ENCODE measurements around the gene HOXD1.
A peak's percentile ranks its signal among the peaks of the same experiment; 100 is the strongest.

The HOXD1 gene

DNA sequence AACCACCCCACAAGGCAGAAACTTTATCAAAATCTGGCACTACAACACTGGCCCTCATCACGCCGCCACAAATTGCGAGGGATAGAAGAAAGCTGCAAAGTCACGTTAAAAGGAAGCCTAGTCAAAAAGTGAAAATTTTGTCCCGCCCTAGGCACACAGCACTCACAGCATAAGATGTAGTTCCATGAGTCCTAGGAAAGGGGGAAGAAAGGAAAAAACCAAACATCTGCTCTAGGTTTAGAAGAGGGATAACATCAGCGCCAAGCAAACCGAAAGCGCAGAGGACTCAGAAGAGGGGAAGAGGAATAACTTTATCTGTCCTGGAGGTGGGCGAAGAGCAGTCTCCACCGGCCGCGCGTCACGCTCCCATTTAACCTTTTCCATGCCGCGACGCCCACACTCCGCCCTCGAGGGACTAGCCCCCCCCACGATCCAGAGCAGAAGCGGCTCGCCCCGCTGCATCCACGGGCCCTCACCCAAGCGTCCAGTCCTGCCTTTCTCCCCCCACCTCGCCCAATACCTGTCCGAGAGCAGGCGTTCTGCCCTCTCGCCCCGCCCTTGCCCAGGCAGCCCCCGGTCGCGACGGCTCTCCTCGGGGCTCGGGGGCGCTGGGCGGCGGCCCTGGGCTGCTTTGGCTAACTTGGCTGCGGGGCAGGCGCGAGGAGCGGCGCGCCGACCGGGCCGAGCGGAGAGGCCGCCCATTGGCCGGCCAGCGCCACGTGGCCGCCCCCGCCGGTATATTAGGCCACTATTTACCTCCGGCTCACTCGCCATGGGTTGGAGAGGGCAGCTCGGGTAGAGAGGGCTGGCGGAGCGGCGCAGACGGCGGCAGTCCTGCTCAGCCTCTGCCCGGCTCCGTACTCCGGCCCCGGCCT is at the start of gene HOXD1:
Gene HOXD1 (plus strand): TSS at position 770 of the 875 bp plus-strand sequence. CDS start 134 bp downstream, outside the sequence.
- DNase-seq (ENCODE audit: low read depth in 2 of 2), result no peak

DNA sequence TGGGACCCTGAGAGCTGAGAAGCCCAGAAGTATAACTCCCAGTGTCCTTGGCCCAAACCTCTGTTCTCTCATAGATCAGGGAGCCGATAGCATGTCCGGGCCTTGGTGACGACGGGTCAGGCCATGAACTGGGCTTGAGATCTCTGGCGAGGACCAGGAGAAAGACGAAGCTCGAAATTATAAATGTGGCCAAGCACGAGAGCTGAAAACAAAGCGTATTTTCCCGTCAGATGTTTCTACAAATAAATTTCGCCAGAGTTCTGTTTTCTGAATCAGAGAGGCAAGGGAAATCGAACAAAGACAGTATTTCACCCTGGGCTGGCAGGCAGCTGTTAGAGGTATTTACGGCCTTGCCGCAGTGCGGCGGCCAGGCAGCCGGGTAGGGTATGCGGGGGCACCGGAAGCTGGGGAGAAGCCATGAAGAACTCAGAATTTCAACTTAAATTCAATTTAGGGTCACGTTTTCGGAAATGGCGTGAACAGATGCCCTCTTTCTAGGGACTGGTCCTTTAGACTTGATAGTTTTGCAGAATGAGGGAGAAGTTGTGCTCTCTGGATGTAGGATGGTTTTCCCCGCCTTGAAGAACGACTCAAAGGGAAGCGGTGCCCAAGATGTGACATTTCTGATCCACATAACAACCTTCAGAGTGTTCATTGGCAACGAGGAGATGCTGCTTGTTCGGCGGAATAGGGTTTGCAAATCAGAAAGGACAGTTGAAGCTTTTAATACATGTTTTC is 49.4 kb upstream of the HOXD1 start:
- no peak for DNase-seq (ENCODE audit: low read depth in 2 of 2)

DNA sequence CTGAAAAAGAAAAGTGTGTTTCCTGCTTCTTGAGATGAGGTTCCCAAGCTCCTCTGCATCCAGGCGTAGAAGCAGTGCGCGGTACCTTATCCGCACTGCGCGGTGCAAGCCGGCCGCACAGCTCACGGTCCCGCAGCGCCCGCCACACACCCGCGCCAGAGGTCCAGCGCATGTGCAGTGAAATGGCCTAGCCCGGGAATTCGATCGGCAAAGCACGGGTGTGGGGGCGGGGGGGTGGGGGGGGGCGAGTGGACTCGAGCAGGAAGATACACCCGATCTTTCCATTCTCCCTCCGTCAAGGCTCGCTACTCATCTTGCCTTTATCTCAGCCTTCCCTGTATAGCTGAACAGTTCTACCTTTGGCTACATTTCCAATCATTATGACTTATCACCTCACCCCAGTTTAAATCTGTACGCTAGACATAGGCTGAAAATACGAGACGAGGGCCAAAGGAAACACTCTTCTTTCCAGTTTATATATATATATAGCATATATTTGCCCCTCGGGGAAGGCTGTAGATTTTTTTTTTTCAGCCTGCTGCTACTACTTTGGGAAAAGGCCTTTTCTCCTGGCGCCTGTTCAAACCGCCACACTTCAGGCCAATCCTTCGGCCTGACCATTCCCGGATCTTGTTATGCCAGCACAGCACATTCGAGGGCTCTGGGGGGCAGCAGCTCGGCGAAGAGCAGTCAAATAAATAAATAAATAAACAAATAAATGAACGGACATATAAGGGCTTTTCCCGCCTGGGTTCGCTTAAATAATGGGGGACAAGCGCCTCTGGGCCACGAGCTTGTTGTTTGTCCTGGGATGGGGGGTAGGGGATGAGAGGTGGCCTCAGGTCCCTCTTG is 48.6 kb upstream of the HOXD1 start:
- DNase-seq (ENCODE audit: low read depth in 2 of 2), result no peak

- DNase-seq (ENCODE audit: low read depth in 2 of 2), result peak; percentile 52 to 66
Observed at GRCh38 chr2:176140513-176141317, 47.8 kb upstream of the HOXD1 start.

DNA sequence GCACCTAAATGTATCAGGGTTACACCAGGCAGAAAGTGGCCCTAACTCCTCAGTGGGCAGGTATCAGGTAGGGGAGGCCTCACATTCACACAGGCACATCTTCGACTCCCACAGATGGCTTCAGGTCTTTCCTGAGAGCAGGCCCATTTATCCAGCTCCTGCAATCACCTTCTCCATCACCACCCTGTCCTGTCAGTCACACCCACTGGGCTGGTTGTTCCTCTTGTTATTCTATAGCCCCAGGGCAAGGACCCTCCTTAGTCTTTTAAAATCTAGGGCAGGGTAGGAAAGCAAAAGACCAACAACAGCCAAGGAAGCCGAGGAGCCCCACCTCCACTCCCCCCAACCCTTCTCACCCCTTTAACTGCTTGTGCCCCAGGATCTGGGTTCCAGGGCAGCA is 46.2 kb upstream of the HOXD1 start:
- no peak for DNase-seq (ENCODE audit: low read depth in 2 of 2)

GRCh38 chr2:176145085-176145969 is 43.1 kb upstream of the HOXD1 start:
- no peak for DNase-seq (ENCODE audit: low read depth in 2 of 2)

DNA sequence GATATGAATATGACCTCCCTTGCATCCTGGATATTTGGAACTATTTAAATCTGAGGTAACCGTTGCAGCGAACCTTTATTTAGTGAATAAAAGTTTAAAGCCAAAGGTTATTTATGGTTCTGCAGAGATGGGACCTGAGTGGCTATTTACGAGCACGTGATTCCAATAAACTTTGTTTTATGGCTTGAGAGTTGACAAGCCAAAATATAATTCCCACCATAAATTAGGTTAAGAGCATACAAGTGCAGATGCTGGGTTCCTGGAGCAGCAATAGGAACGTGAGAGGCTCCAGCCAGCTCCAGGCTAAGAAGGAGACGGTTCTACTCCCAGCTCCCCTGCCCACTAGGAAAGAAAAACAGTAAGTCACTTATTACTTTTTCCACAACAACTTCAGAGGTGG is 42.4 kb upstream of the HOXD1 start:
- DNase-seq (ENCODE audit: low read depth in 2 of 2), result no peak

GRCh38 chr2:176146645-176147044 is 41.8 kb upstream of the HOXD1 start:
- no peak for DNase-seq (ENCODE audit: low read depth in 2 of 2)

DNA sequence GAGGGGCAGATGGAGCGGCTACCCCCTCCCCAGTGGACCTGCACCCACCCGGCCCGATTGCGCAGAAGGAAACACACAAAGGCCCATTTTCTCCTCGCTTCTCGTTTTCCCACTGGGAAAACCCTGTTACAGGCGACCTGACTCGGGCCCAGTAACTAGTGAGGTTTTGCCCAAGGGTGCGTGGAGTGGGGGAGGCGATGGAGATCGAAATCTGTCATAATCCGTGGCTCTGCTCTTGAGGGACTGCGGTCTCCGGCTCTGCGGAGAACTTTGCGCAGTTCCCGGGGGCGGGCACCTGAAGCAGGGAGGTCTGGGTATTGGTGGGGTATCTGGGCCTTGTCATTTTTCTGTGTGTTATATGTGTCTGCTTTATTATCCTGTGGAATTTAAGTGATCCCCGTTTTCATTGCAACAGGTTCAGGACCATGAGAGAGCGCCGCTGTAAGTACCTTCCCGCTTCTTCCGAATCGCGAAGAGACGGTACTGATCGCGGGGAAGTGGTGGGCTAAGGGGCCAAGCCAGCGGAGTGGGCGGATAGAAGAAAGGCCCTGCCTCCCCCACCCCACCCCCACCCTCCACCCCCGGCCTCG is 41.2 kb upstream of the HOXD1 start:
- DNase-seq (ENCODE audit: low read depth in 2 of 2), result no peak

GRCh38 chr2:176147800-176148496 is 40.5 kb upstream of the HOXD1 start:
- no peak for DNase-seq (ENCODE audit: low read depth in 2 of 2)

GRCh38 chr2:176148751-176149421 is 39.6 kb upstream of the HOXD1 start:
- no peak for DNase-seq (ENCODE audit: low read depth in 2 of 2)

DNA sequence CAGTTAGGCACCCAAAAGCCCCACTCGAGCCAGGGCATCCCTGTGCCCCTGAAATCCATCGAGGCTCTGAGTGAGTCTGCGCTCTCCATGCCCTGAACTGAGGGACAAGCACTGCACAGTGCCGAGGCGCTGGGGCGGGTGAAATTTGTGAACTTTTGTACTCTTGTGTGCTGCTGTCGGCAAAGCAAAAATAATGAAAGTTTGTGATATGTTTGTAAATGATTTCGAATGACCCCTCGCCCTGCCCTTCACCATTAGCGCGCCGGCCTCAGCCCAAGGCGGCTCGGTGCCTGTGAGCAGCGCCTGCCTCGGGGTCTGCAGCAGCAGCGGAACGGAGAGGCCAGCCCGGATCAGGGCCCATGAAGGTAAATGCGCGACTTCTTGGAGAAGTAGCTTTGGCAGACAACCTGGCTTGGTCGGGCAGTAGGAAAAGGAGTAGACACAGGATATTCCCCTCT is 39.0 kb upstream of the HOXD1 start:
- no peak for DNase-seq (ENCODE audit: low read depth in 2 of 2)

DNA sequence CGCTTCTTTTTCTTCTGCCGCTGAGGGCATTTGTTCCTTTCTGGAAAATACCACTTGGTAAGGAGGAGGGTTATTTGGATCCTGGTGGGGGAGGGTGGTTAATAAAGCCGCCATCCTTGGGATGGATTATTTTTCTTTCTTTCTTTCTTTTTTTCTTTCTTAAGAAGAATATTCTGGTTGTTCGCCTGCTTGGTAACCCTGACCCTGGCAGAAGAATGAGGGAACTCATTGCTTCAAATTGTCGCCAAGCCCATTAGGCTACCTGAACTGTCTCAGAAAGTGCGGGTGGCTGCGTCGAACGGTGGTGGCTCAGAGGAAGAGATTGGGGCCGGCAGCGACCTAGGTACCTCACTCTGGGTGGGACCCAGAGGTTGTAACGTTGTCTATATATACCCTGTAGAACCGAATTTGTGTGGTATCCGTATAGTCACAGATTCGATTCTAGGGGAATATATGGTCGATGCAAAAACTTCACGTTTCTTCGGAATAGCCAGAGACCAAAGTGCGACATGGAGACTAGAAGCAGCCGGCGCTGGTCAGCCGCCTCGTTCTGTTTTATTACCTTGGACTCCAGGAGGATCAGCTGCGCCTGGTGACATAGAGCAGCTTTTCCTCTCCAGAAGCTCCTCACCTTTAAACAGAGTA is 38.4 kb upstream of the HOXD1 start:
- DNase-seq (ENCODE audit: low read depth in 2 of 2), result no peak

GRCh38 chr2:176150584-176151441 is 37.7 kb upstream of the HOXD1 start:
- no peak for DNase-seq (ENCODE audit: low read depth in 2 of 2)

DNA sequence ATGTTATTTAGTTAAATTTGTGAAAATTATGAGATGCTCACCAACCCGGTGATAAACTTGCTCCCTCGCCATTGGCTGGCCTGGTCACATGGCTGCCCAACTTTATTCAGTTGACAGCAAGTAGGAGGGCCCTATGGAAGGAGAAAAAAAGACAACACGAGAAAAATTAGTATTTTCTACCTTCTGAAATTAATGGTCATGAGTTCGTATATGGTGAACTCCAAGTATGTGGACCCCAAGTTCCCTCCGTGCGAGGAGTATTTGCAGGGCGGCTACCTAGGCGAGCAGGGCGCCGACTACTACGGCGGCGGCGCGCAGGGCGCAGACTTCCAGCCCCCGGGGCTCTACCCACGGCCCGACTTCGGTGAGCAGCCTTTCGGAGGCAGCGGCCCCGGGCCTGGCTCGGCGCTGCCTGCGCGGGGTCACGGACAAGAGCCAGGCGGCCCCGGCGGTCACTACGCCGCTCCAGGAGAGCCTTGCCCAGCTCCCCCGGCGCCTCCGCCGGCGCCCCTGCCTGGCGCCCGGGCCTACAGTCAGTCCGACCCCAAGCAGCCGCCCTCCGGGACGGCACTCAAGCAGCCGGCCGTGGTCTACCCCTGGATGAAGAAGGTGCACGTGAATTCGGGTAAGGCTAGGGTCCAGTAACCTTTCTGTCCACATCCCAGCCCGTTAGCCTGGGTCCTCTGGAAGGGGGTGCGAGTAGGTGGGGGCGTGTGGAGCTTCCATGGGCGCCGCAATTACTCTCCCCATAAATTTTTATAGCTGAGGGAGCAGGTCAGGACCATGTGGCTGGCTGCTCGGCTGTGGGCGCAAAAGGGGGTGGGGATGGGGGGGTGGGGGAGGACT is 36.8 kb upstream of the HOXD1 start, which contains the start of gene HOXD4:
Gene HOXD4 (plus strand): TSS at position 109 of the 846 bp plus-strand sequence. CDS start 84 bp downstream, at position 193.
- DNase-seq (ENCODE audit: low read depth in 2 of 2), result no peak

All from stimulated activated CD4-positive, alpha-beta T cell treated with anti-CD3 and anti-CD28 coated beads, Interleukin-4, amount 100 ng/mL, for 48 hours (primary cell).